H1 (cell line): ENCODE results near the gene CNNM4. TPM values are rescaled to one million over a fixed set of nuclear protein-coding genes. Genes with fewer than 3 reads are reported as not detected.
"Not testable (repeated sequence)": the region's sequence is repeated elsewhere in the genome, so short reads cannot be mapped to it uniquely, and the experiment has no call there.

Experiments used
- CTCF ChIA-PET: fragments of 300-600 bp; sonication (Branson Sonifier 250); formaldehyde crosslinking; loops from one replicate; lab custom pipeline; 2021; ENCODE audit not compliant: partially characterized antibody; lab: Charles Lee
- POLR2A ChIA-PET: fragments of 300-600 bp; sonication (Branson Sonifier 250); formaldehyde crosslinking; loops from one replicate; lab custom pipeline; 2021; ENCODE audit warnings: inconsistent platforms; ENCODE audit not compliant: partially characterized antibody; lab: Charles Lee
- DNase-seq, 2 experiments: peaks; one replicate each; pipeline versions ENCODE4 v3.0.0 to v3.0.0-alpha.2; 2010 to 2022; ENCODE audit warnings: low spot score in 2 of 2, low read depth in 1 of 2, mixed read lengths in 1 of 2
- FAIRE-seq: peaks from 2 replicates; lab custom pipeline; 2011; peaks lifted over from hg19 to GRCh38; lab: Jason Lieb, UNC
- H2AFZ ChIP-seq: 2 replicates; pipeline ENCODE4 v1.8.1; 2012; ENCODE audit warnings: low read length, inconsistent platforms
- H2AK5ac ChIP-seq: 2 replicates; pipeline ENCODE4 v1.6.1; 2013; ENCODE audit warnings: low read depth, low read length
- H2BK120ac ChIP-seq: replicated peaks from 2 replicates; pipeline ENCODE3; 2013; ENCODE audit warnings: low read depth, low read length, inconsistent platforms
- H2BK12ac ChIP-seq: 2 replicates; pipeline ENCODE4 v1.6.1; 2013; ENCODE audit warnings: low read depth, low read length
- H2BK15ac ChIP-seq: 2 replicates; pipeline ENCODE4 v1.6.1; 2013; ENCODE audit warnings: low read length
- H2BK20ac ChIP-seq: 2 replicates; pipeline ENCODE4 v1.6.1; 2013; ENCODE audit warnings: low read length
- H2BK5ac ChIP-seq: 2 replicates; pipeline ENCODE4 v1.6.1; 2013; ENCODE audit warnings: low read depth, low read length
- H3K14ac ChIP-seq: 2 replicates; pipeline ENCODE4 v1.6.1; 2013; ENCODE audit warnings: inconsistent platforms; ENCODE audit not compliant: insufficient read length
- H3K18ac ChIP-seq: 2 replicates; pipeline ENCODE4 v1.6.1; 2013; ENCODE audit warnings: low read length; ENCODE audit errors: extremely low read depth
- H3K23ac ChIP-seq: 2 replicates; pipeline ENCODE4 v1.6.1; 2013; ENCODE audit warnings: inconsistent platforms; ENCODE audit not compliant: insufficient read length
- H3K23me2 ChIP-seq: 2 replicates; pipeline ENCODE4 v1.6.1; 2013; ENCODE audit warnings: low read depth, low read length
- H3K27ac ChIP-seq: 2 replicates; pipeline ENCODE4 v1.6.1; 2011; ENCODE audit warnings: low read depth, low read length, inconsistent platforms
- H3K27me3 ChIP-seq, 4 experiments: replicated peaks in 1 of 4; 1 replicate in 1 of 4; 2 replicates in 3 of 4; pipeline versions ENCODE4 v1.6.1 to v1.8.1; 2011 to 2013; ENCODE audit warnings: low read length in 3 of 4, mild to moderate bottlenecking in 3 of 4, inconsistent platforms in 2 of 4, mixed read lengths in 2 of 4, moderate library complexity in 1 of 4; ENCODE audit not compliant: control insufficient read depth in 3 of 4, insufficient read depth in 3 of 4; ENCODE audit errors: extremely low read depth in 1 of 4
- H3K36me3 ChIP-seq, 4 experiments: 2 replicates each; pipeline versions ENCODE4 v1.6.1 to v1.8.1; 2011 to 2013; ENCODE audit warnings: mild to moderate bottlenecking in 4 of 4, low read length in 3 of 4, moderate library complexity in 2 of 4, control low read depth in 1 of 4, inconsistent platforms in 1 of 4; ENCODE audit not compliant: insufficient read depth in 4 of 4, control insufficient read depth in 2 of 4
- H3K4ac ChIP-seq: replicated peaks from 2 replicates; pipeline ENCODE3; 2013; ENCODE audit warnings: low read length, low read depth, mixed read lengths, inconsistent platforms; ENCODE audit not compliant: insufficient read length
- H3K4me1 ChIP-seq, 4 experiments: replicated peaks in 1 of 4; 1 replicate in 1 of 4; 2 replicates in 3 of 4; pipeline versions ENCODE4 v1.6.1 to v1.8.1; 2011 to 2013; ENCODE audit warnings: low read length in 3 of 4, inconsistent platforms in 2 of 4, mixed read lengths in 1 of 4; ENCODE audit not compliant: insufficient read depth in 4 of 4, control insufficient read depth in 3 of 4
- H3K4me2 ChIP-seq, 2 experiments: 2 replicates each; pipeline versions ENCODE4 v1.6.1 to v1.8.1; 2011 to 2013; ENCODE audit warnings: low read depth in 2 of 2, low read length in 2 of 2, control low read depth in 1 of 2, inconsistent platforms in 1 of 2, mild to moderate bottlenecking in 1 of 2; ENCODE audit not compliant: insufficient read depth in 1 of 2
- H3K4me3 ChIP-seq, 4 experiments: fragments of 200-600, 300-600 bp in 1 of 4; sonication (generic), shearing (Covaris generic), sonication (Bioruptor Twin) in 1 of 4; 2 replicates each; pipeline versions ENCODE4 v1.5.1 to v1.8.1; 2011 to 2016; ENCODE audit warnings: low read length in 4 of 4, low read depth in 3 of 4, control low read depth in 2 of 4, inconsistent platforms in 2 of 4, mild to moderate bottlenecking in 2 of 4, mixed read lengths in 1 of 4, moderate library complexity in 1 of 4; ENCODE audit not compliant: insufficient read depth in 2 of 4; ENCODE audit errors: extremely low read depth in 1 of 4
- H3K56ac ChIP-seq: replicated peaks from 2 replicates; pipeline ENCODE3; 2013; ENCODE audit warnings: low read depth, mild to moderate bottlenecking, mixed read lengths, low read length, inconsistent platforms; ENCODE audit not compliant: insufficient read length
- H3K79me1 ChIP-seq: 2 replicates; pipeline ENCODE4 v1.6.1; 2013; ENCODE audit warnings: low read depth, low read length, control low read depth
- H3K79me2 ChIP-seq, 2 experiments: 2 replicates each; pipeline versions ENCODE4 v1.6.1 to v1.8.1; 2012 to 2013; ENCODE audit warnings: low read length in 2 of 2, mild to moderate bottlenecking in 2 of 2, inconsistent platforms in 1 of 2; ENCODE audit not compliant: insufficient read depth in 2 of 2, control insufficient read depth in 1 of 2
- H3K9ac ChIP-seq, 4 experiments: replicated peaks in 1 of 4; 1 replicate in 1 of 4; 2 replicates in 3 of 4; pipeline versions ENCODE4 v1.6.1 to v1.8.1; 2011 to 2013; ENCODE audit warnings: low read depth in 3 of 4, low read length in 3 of 4, control low read depth in 2 of 4, mild to moderate bottlenecking in 2 of 4, moderate library complexity in 2 of 4, inconsistent platforms in 1 of 4; ENCODE audit errors: extremely low read depth in 1 of 4
- H3K9me3 ChIP-seq, 2 experiments: 2 replicates each; pipeline versions ENCODE4 v1.6.1 to v1.8.1; 2012 to 2013; ENCODE audit warnings: mild to moderate bottlenecking in 2 of 2, moderate library complexity in 2 of 2, control low read depth in 1 of 2, inconsistent platforms in 1 of 2, low read depth in 1 of 2, low read length in 1 of 2, mixed read lengths in 1 of 2; ENCODE audit not compliant: insufficient read depth in 2 of 2
- H4K20me1 ChIP-seq, 2 experiments: replicated peaks in 1 of 2; 2 replicates each; pipeline versions ENCODE3 to v1.8.1; 2011 to 2013; ENCODE audit warnings: inconsistent platforms in 2 of 2, low read length in 2 of 2, mild to moderate bottlenecking in 1 of 2; ENCODE audit not compliant: insufficient read depth in 2 of 2, control insufficient read depth in 1 of 2
- H4K5ac ChIP-seq: 2 replicates; pipeline ENCODE4 v1.6.1; 2013; ENCODE audit warnings: low read length, low read depth, mixed read lengths, inconsistent platforms; ENCODE audit not compliant: insufficient read length
- H4K8ac ChIP-seq: 2 replicates; pipeline ENCODE4 v1.8.0; 2013; ENCODE audit warnings: mild to moderate bottlenecking, moderate library complexity, low read length, inconsistent platforms; ENCODE audit not compliant: insufficient read depth; ENCODE audit errors: extremely low read depth
- H4K91ac ChIP-seq: replicated peaks from 2 replicates; pipeline ENCODE3; 2013; ENCODE audit warnings: low read length, mixed read lengths, inconsistent platforms; ENCODE audit not compliant: insufficient read length
- WGBS, 2 experiments: shearing (Covaris generic) in 1 of 2; methylation state at CpG; one replicate each; pipeline versions ENCODE4 v1.1.6 to v1.1.7; 2013 to 2015; ENCODE audit warnings: low lambda C conversion rate in 2 of 2, mixed read lengths in 2 of 2, inconsistent platforms in 1 of 2, low coverage in 1 of 2, missing lambda C conversion rate in 1 of 2; ENCODE audit not compliant: insufficient replicate concordance in 2 of 2, insufficient coverage in 1 of 2, insufficient read length in 1 of 2; ENCODE audit errors: extremely low coverage in 1 of 2, missing lambda C conversion rate in 1 of 2; 5-methylcytosine and 5-hydroxymethylcytosine counted together
- polyA plus RNA-seq, 7 experiments: library from polyadenylated mRNA; depleted of rRNA in 3 of 7; stranded (reverse) in 5 of 7; unstranded in 2 of 7; fragments of >200 nt in 5 of 7; fragments of 200-250 nt in 2 of 7; gene quantifications; 1 replicate in 5 of 7; 2 replicates in 1 of 7; 4 replicates in 1 of 7; pipeline versions ENCODE4 v1.2.1 to v1.2.3, GENCODE V29; 2011 to 2013; ENCODE audit warnings: missing spikeins in 2 of 7, mixed read lengths in 2 of 7
- total RNA-seq: library from RNA; stranded (reverse); fragmentation: NEBNext Ultra II Directional; extraction: Animal tissue kit (Norgen Biotek cat#: 25700); gene quantifications from 2 replicates; pipeline ENCODE4 v1.2.1, GENCODE V29; 2021

Gene CNNM4
- total and polyA plus RNA-seq, 2 of the 8 experiments (the other 6 are each of a cell fraction or from before 2014, with no cell fraction given), result 10.3 to 11.0 TPM

DNA sequence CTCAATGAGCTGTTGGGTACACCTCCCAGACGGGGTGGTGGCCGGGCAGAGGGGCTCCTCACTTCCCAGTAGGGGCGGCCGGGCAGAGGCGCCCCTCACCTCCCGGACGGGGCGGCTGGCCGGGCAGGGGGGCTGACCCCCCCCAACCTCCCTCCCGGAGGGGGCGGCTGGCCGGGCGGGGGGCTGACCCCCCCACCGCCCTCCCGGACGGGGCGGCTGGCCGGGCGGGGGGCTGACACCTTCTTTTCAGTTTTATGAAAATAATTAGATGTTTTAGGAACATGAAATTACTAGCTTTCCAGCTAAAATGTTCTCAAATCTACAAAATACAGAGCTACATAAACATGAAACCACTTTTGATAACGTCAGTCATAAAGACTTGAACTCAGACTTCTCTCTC is 45.2 kb downstream of the CNNM4 start:
- H3K27me3 ChIP-seq, H3K23me2 ChIP-seq, H2AFZ ChIP-seq, H2BK120ac ChIP-seq, H3K79me2 ChIP-seq, H3K27ac ChIP-seq, H2BK5ac ChIP-seq, H3K79me1 ChIP-seq, H3K4me2 ChIP-seq, H3K18ac ChIP-seq, H2BK20ac ChIP-seq, H2AK5ac ChIP-seq, DNase-seq, H3K14ac ChIP-seq, H4K20me1 ChIP-seq, H4K5ac ChIP-seq, H3K23ac ChIP-seq, H3K4ac ChIP-seq, H2BK12ac ChIP-seq, H2BK15ac ChIP-seq, H3K4me1 ChIP-seq, H4K8ac ChIP-seq, H3K36me3 ChIP-seq, H3K9me3 ChIP-seq, H3K56ac ChIP-seq, FAIRE-seq, H3K9ac ChIP-seq, H4K91ac ChIP-seq, H3K4me3 ChIP-seq: not testable (repeated sequence)
- 80% methylated on average over 1 of the region's 20 CpGs; no CpG with 5 or more reads in 1 of the 2 experiments for WGBS, 2 experiments
- POLR2A ChIA-PET, result interaction anchor here (0.6 to 1.4 kb wide), 3 partner anchors 8 to 180 kb away, joined by 3 read pairs; partner anchors contain the start of gene FAM178B
- CTCF ChIA-PET, result interaction anchor here (0.6 to 0.7 kb wide), 3 partner anchors 40 to 146 kb away, joined by 3 read pairs; no protein-coding TSS in a partner anchor
